ENCODE data around the gene DCLRE1C.
"Not testable (repeated sequence)": the region's sequence is repeated elsewhere in the genome, so short reads cannot be mapped to it uniquely, and the experiment has no call there.

Gene DCLRE1C

DNA sequence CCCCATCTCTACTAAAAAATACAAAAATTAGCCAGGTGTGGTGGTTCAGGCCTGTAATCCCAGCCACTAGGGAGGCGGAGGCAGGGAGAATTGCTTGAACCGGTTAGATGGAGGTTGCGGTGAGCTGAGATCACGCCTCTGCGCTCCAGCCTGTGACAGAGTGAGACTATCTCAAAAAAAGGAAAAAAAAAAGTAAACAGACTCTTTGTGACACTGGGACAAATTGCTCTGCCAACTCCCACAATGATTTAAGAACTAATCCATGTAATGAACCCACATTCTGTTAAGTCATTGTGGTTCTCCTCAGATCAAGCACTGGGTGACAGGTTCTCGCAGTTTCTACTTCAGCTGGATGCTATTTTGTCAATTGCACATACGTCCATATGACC, 11.0 kb downstream of the DCLRE1C start:
- not testable (repeated sequence) for FAIRE-seq

DNA sequence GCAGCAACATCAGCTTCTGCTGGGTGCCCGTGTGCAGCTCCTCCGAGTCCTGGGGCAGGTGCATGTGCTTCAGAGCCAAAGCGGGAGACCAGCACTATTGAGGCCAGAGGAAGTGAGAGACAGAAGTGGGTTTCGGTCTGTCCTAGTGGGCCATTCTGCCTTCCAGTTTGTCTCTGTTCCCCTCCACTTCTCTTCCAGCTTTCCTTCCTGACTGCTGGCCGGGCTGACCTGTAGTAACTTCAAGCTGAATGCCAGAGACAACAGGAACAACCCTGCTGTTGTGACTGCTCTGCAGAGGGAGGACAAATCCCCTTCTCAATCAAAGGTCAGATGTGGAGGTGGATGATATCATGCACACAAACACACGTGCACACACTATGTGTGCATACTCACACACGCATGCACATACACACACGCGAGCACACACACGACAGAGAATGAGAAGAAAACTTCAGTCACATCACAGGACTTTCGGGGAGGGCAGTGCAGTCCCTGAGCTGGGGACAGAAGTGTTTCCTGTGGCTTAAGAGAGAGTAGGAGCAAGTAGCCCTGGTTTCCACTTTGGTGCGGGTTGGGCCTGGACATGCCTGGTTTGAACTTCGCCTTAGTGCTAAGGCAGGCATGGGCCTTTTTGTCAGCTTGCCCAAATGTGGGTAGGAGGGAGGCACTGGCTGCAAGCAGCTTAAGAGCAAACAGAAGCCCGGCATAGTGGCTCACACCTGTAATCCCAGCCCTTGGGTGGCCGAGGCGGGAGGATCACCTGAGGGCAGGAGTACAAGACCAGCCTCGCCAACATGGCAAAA, 11.5 kb downstream of the DCLRE1C start:
- FAIRE-seq: not testable (repeated sequence)

GRCh38 chr10:14938971-14939370, 14.9 kb downstream of the DCLRE1C start:
- not testable (repeated sequence) for FAIRE-seq

DNA sequence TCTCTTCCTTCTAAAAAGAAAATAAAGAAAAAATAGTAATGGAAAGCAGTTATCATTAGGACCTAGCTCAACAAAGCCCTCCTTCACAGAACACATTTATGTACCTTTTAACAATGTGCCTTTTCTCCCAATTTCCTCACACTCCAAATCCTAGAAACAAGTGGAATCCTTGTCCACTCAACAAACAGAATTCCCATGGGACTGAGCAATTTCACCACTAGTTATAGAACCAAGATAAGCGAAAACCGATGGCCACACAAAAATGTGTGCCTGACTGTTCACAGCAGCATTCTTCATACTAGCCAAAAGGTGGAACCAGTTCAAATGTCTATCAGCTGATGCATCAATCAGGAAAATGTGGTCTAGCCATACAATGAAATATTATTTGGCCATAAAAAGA, 17.3 kb downstream of the DCLRE1C start:
- no peak for FAIRE-seq

DNA sequence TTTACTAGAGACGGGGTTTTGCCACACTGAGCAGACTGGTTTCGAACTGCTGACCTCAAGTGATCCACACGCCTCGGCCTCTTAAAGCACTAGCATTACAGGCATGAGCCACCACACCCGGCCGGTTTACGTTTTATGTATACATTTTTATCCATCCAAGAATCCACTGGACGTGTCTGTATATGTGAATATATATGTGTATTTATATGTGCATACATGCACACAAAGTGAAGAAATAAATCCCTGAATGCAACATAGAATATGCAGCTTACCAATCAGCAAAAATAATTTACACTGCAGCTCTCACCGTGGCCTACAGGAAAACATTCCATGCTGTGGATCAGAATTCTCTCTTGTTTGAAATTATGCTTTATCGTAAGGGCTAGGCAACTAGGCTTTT, 23.3 kb downstream of the DCLRE1C start:
- FAIRE-seq: no peak

DNA sequence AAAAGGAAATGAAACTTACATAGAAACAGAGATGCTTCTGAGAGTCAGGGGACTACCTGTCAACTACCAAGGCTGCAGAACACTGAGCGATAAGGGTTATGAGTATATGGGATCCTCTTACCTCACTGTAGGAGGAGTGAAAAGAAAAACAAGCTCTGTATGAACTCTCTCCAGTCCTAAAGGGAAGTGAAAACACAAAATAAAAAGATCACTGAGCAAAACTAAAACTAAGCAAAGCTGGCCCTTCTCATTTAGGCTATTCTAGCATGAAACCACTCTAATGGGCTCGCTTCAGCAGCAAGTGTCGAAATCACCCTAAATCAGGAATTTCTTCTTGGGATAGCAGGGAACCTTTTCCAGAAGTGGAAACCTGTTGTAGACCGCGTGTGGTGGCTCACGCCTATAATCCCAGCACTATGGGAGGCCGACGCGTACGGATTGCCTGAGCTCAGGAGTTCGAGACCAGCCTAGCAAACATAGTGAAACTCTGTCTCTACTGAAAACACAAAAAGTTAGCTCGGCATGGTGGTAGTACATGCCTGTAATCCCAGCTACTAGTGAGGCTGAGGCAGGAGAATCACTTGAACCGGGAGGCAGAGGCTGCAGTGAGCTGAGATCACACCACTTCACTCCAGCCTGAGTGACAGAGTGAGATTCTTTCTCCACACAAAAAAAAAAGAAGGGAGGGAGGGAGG, 27.0 kb downstream of the DCLRE1C start:
- FAIRE-seq: no peak

GRCh38 chr10:14926061-14926470, 27.8 kb downstream of the DCLRE1C start:
- no peak for FAIRE-seq

GRCh38 chr10:14925268-14925667, 28.6 kb downstream of the DCLRE1C start:
- FAIRE-seq: no peak

- FAIRE-seq: no peak
These were observed 29.9 kb downstream of the DCLRE1C start for GRCh38 chr10:14924013-14924412.

- FAIRE-seq: no peak
These were observed 34.9 kb downstream of the DCLRE1C start for GRCh38 chr10:14918964-14919363.

DNA sequence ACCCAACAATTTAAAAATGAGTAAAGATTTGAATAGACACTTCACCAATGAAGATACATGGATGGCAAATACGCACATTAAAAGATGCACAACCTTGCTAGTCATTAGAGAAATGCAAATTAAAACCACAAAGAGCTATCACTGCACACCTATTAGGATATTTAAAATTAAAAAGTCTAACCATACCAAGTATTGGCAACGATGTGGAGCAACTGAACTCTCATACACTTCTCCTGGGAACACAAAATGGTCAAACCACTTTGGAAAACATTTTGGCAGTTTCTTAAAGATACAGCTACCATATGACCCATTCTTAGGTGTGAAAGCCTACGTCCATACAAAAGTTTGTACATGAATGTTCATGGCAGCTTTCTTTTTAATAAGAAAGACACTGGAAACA, 36.1 kb downstream of the DCLRE1C start:
- no peak for FAIRE-seq

- no peak for FAIRE-seq
These were observed 37.3 kb downstream of the DCLRE1C start for GRCh38 chr10:14916600-14916999.

DNA sequence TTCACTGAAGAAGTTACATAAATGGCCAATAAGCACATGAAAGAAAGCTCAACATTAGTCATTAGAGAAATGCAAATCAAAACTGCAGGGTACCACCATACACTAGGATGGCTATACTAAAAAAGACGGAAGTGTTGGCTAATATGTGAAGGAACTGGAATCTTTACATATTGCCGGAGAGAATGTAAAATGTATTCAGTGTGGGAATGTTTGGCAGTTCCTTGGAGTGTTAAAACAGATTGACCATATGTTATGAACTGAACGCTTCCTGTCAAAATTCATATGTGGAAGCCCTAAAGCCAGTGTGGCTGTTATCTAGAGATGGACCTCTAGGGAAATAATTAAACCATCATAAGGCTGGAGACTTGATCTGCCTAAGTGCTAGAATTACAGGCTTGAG, 42.1 kb downstream of the DCLRE1C start:
- no peak for FAIRE-seq

DNA sequence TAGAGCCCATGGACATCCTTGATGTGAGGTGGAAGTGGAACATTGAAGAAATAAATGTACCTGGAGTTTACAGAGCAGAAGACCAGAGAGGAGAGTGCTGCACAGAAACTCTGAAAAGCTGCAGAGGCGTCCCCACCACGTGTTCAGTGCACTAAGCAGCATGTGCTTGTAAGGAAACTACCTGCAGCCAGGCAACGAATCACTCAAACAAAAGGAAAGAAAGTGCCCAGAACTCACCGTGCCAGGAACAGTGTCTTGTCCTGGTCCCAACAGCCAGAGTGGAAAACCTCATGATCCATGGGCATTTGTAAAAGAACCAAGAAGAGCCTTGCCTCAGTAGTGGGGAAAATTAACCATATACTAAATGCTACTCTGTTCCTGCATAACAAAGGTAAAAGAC, 42.9 kb downstream of the DCLRE1C start:
- FAIRE-seq: no peak

GRCh38 chr10:14909101-14909500, 44.8 kb downstream of the DCLRE1C start:
- FAIRE-seq: no peak

GRCh38 chr10:14907591-14907990, 46.3 kb downstream of the DCLRE1C start:
- not testable (repeated sequence) for FAIRE-seq

DNA sequence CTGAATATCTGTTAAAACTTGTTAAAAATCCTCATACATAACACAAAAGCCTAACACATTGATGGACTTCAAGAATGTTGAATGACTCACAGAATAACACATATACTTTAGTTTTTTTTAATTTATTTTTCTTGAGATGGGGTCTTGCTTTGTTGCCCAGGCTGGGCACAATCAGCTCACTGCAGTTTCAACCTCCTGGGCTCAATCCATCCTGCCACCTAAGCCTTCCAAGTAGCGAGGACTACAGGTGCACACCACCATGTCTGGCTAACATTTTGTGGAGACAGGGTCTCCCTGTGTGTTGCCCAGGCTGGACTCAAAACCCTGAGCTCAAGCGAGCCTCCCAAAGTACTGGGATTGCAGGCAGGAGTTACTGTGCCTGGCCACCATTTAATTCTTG, 47.1 kb downstream of the DCLRE1C start:
- no peak for FAIRE-seq

DNA sequence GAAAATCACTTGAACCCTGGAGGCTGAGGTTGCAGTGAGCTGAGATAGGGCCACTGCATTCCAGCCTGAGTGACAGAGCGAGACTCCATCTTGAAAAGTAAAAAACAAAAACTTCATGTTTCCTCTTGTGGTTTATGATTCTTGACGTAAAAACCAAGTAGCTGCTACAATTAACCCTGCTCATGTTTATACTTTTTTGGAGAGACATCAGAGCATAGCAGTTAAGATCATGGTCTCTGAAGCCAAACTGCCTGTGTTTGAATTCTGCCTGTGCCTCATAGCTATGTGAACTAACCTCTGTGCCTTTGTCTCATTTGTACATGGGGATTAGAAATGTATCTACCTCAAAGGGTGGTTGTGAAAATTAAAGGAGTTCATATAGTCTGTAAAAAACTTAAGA, 48.0 kb downstream of the DCLRE1C start:
- FAIRE-seq: no peak

DNA sequence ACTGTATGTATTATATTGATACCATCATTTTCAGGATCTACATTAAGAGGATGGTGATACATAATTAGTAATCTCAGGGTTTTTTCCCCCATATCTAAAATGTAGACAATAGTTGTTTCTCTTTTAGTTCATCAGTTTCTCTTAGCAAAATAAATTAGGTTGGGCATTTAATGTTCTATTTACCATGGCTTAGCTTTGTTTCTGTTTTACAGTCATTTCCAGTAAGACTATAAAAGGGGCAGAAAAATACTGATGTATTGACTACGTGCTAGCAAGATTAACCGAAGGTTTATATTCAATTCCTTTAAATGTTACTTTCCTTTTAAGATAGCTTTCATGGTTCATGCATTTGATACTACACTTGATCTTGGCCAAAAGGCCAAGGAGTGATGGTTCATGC, 49.0 kb downstream of the DCLRE1C start:
- FAIRE-seq: no peak

DNA sequence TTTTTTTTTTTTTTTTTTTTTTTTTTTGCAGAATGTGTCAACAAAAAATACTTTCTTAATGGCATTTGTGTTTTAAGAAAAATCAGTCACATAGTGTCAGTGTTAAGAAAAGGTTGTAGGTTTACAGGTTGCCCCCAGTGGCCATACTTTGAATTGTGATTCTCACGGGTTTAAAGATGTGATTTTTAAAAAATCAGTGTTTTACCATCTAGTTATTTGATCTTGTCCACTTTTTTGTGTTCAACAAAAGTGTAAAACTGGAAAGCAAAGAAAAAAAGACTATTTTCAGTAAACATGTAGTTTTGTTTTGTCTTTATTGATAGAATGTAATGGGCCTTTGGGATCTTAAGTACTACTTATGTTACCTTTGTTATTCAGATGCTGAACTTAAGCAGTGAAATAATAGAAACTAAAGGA, 49.6 kb downstream of the DCLRE1C start:
- no peak for FAIRE-seq

DNA sequence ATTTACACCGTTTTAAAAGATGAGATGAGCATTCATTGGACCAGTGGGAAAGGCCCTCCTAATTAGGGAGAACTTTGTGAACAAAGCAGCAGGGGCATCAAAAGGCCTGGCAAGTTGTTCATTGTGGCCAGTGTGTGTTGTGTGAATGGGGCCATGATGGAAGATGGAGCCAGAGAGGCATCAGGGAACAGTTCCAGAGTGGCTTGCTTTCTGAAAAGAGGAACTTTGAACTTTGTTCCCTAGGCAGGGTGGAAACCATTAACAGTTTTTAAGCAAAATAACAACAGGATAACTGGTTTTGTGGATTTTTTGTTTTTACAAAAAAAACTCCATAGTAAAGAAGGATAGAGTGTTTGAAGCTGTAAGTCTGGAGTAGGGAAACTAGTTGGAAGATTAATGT, 62.7 kb downstream of the DCLRE1C start:
- no peak for FAIRE-seq

DNA sequence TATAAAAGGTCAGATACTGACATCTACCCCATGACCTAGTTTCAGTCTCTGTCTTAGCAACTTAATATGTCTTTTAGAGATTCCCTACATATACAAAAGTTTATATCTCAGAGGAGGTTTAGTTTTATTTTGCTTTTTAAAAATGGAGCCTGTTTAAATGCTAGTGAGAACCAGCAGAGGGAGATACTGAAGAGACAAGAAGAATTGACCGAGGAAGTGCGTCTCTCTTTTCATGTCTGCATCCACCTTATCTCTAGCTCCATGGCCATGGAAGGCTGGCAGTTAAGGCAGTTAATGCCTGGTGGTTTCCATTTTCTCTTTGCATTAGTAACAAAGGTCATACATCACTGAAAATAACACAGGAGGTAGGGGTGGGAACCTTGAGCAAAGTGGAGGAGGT, 64.6 kb downstream of the DCLRE1C start:
- no peak for FAIRE-seq

- no peak for FAIRE-seq
These were observed 69.8 kb downstream of the DCLRE1C start for GRCh38 chr10:14884082-14884481.

GRCh38 chr10:14880229-14880628, 73.7 kb downstream of the DCLRE1C start:
- no peak for FAIRE-seq

GRCh38 chr10:14879928-14880193, 74.0 kb downstream of the DCLRE1C start:
- FAIRE-seq: no peak
